GM12875 (cell line): ENCODE measurements around the gene DNM3.

Experiments
- H3K4me3 ChIP-seq: one replicate; pipeline ENCODE4 v1.5.1; 2011; ENCODE audit warnings: low read depth, low read length, control low read depth
- CTCF ChIP-seq: IDR thresholded peaks from 2 replicates; pipeline ENCODE4 v1.5.1; 2011; ENCODE audit warnings: low read depth, mild to moderate bottlenecking, control low read depth, inconsistent platforms, low read length, moderate library complexity, borderline replicate concordance; ENCODE audit not compliant: insufficient read depth

DNM3 gene

DNA sequence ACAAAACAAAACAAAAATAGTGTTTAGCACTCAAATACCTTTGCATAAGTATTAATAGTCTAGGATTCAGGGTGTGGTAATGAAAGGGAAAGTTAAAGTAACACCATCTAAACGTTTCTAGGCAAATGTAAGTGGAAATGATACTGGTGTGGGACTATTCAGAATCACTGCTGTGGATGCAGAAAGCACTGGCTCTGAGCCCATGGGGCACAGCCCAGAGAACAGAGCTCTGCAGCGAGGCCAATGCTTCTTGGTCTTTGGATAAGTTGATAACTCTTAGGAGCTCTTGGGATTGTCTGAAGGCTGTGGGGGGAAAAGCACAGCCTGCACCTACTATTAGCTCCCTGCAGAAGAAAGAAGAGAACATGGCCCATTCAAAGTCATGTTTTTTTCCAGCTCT is 21.4 kb upstream of the DNM3 start:
- no peak overlapping the region for H3K4me3 ChIP-seq
- no peak for TF ChIP-seq CTCF

- no peak overlapping the region for H3K4me3 ChIP-seq
- TF ChIP-seq CTCF: no peak
Measured at GRCh38 chr1:171826973-171827372, 14.3 kb upstream of the DNM3 start.

DNA sequence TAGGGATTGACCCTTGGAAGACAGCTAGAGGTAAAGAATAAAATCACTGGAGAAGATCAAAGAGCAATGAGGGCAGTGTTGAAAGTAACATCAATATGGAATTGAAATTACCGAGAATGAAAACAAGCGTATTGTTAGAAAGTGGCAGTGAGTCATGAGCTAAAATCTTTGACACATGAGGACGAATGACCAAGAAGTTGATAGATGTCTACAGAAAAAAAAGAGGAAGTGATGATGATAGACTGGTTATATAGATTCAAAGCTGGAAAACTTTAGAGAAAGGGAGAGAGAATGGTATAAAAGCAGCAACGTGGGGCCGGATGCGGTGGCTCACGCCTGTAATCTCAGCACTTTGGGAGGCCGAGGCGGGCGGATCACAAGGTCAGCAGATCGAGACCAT is 12.5 kb upstream of the DNM3 start:
- H3K4me3 ChIP-seq: no peak overlapping the region
- TF ChIP-seq CTCF: no peak

DNA sequence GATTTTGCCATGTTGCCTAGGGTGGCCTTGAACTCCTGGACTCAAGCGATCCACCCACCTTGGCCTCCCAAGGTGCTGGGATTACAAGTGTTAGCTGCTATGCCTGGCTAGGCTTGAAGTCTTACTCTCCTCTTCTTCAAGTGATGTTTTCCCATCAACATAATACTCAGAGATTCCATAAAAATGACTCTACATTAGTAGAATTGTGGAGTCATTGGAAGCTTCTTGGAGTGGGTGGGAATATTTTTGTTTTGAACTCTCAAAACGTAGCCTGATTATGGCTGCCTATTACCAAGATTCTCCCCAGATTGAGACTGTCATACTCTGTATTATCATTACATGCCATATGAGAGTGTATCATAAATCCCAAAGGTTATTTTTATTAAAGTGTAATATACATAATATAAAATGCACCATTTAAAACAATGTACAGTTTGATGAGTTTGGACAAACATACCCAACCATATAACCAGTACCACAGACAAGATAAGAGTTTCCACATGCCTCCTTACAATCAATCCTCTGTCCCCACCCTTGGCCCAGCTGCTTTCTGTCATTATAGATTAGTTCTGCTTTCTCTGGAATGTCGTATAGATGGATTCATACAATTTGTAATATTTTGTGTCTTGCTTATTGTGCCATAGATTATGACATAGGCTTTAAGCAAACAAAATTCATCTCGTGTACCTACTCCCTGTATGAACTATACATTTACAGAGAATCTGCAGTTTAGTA is 8.0 kb upstream of the DNM3 start:
- no peak overlapping the region for H3K4me3 ChIP-seq
- no peak for TF ChIP-seq CTCF

GRCh38 chr1:171834821-171835220 is 6.5 kb upstream of the DNM3 start:
- no peak overlapping the region for H3K4me3 ChIP-seq
- TF ChIP-seq CTCF: no peak

DNA sequence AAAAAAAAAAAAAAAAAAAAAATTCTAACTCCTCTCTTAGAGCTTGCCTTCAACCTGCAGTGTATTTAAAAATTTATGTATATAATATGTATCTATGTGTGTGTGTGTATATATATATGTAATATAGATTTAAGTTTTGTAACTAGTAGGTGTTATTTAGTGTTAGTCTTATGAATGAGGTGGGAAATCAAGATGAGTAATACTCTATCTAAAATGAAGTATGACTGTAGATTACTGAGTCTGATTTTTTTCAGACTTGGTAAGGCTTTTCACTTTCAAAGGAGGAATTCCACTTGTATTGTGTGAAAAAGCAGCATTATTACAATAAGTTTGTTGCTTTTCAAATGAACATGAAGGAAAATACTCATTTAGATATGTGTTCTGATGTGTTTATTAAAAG is 5.4 kb upstream of the DNM3 start:
- H3K4me3 ChIP-seq: no peak overlapping the region
- TF ChIP-seq CTCF: no peak
